Progenitor cell of endocrine pancreas (in vitro differentiated cells): Measurements from ENCODE around the gene ATP1A2. TPM values are rescaled to one million over a fixed set of nuclear protein-coding genes. Genes with fewer than 3 reads are reported as not detected.

ENCODE experiments used
- DNase-seq: peaks from one replicate; pipeline ENCODE4 v3.0.0; 2021; ENCODE audit warnings: low spot score; ENCODE audit not compliant: unreplicated experiment
- H3K27ac Mint-ChIP-seq: 2 replicates; pipeline ENCODE4 v1.8.0; 2021; ENCODE audit warnings: mild to moderate bottlenecking, moderate library complexity, mixed read lengths
- H3K27me3 Mint-ChIP-seq: 2 replicates; pipeline ENCODE4 v1.8.0; 2021; ENCODE audit warnings: mixed read lengths
- H3K36me3 Mint-ChIP-seq: 2 replicates; pipeline ENCODE4 v1.8.0; 2022; ENCODE audit warnings: mixed read lengths; ENCODE audit not compliant: insufficient read depth
- H3K4me1 Mint-ChIP-seq: 2 replicates; pipeline ENCODE4 v1.8.0; 2021; ENCODE audit warnings: low read depth, mixed read lengths
- H3K4me3 Mint-ChIP-seq: 2 replicates; pipeline ENCODE4 v1.8.0; 2021; ENCODE audit warnings: low read depth, mild to moderate bottlenecking, moderate library complexity, mixed read lengths
- H3K9me3 Mint-ChIP-seq: 2 replicates; pipeline ENCODE4 v1.8.0; 2021; ENCODE audit warnings: low read depth, mixed read lengths
- total RNA-seq: library from RNA; stranded (reverse); gene quantifications from 2 replicates; pipeline ENCODE4 v1.2.1, GENCODE V29; 2021
- TF ChIP-seq, protein P1 (sequence below): fragments of 200-600 bp; sonication (generic); IDR thresholded peaks from one replicate; pipeline ENCODE4 v1.5.0; 2021; ENCODE audit warnings: antibody characterized with exemption, mild to moderate bottlenecking; ENCODE audit not compliant: unreplicated experiment

ATP1A2 gene
- total RNA-seq, 1 donor from 2014 or later: not detected

DNA sequence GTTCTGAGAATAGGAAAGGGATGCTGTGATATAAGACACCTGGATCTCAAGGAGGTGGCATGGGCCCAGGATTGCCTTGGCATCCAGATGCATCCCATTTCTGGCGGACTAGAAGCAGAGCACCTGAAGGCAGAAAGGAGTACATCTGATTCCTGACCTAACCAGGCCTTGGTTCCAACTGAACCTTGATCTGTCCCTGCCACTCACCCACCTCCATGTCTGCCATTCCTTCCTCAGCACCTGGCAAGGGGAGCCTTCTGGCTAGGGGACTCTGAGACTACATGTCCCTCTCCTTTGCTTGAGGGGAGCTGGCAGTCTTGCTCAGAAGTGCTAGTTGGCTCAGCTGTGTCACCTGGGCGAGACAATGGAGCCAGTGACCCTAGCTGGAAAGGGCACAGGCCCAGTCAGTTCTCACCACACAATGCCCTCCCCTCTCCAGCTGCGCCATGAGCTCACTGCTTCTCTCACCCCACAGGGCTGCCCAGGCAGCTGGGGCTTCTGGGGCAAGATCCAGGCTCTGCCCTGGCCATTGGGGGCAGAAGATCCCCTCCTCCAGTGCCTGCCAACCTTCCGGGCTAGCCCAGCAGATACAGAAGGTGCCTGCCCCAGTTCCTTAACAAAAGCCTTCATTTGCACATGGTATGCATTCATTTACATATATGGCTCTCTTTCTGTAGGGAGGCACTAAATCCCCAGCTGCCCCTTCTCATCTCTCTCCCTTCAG, 20.0 kb upstream of the ATP1A2 start:
- TF ChIP-seq, protein P1, sequence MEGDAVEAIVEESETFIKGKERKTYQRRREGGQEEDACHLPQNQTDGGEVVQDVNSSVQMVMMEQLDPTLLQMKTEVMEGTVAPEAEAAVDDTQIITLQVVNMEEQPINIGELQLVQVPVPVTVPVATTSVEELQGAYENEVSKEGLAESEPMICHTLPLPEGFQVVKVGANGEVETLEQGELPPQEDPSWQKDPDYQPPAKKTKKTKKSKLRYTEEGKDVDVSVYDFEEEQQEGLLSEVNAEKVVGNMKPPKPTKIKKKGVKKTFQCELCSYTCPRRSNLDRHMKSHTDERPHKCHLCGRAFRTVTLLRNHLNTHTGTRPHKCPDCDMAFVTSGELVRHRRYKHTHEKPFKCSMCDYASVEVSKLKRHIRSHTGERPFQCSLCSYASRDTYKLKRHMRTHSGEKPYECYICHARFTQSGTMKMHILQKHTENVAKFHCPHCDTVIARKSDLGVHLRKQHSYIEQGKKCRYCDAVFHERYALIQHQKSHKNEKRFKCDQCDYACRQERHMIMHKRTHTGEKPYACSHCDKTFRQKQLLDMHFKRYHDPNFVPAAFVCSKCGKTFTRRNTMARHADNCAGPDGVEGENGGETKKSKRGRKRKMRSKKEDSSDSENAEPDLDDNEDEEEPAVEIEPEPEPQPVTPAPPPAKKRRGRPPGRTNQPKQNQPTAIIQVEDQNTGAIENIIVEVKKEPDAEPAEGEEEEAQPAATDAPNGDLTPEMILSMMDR: no peak
- Mint-ChIP-seq H3K4me3 (peak overlapping the region; percentile 50), H3K36me3 (no peaks in the 10 kb centered on the region)

GRCh38 chr1:160096274-160097116, 19.1 kb upstream of the ATP1A2 start:
- DNase-seq: no peak
- TF ChIP-seq, protein P1: no peak
- Mint-ChIP-seq H3K27me3 (peaks cover 5% of the 10 kb centered on the region), H3K36me3 (no peaks in the 10 kb centered on the region), H3K27ac (no peak overlapping the region), H3K4me3 (peak overlapping the region; percentile 79), H3K9me3 (no peaks in the 10 kb centered on the region), H3K4me1 (peaks cover 17% of the 10 kb centered on the region)

More for the DNA sequence above, 20.0 kb upstream of the ATP1A2 start:
- DNase-seq: no peak
- H3K4me1 Mint-ChIP-seq: peaks cover 14% of the 10 kb centered on the region
- no peaks in the 10 kb centered on the region for H3K9me3 Mint-ChIP-seq
- no peak overlapping the region for H3K27ac Mint-ChIP-seq
- peaks cover 5% of the 10 kb centered on the region for H3K27me3 Mint-ChIP-seq

DNA sequence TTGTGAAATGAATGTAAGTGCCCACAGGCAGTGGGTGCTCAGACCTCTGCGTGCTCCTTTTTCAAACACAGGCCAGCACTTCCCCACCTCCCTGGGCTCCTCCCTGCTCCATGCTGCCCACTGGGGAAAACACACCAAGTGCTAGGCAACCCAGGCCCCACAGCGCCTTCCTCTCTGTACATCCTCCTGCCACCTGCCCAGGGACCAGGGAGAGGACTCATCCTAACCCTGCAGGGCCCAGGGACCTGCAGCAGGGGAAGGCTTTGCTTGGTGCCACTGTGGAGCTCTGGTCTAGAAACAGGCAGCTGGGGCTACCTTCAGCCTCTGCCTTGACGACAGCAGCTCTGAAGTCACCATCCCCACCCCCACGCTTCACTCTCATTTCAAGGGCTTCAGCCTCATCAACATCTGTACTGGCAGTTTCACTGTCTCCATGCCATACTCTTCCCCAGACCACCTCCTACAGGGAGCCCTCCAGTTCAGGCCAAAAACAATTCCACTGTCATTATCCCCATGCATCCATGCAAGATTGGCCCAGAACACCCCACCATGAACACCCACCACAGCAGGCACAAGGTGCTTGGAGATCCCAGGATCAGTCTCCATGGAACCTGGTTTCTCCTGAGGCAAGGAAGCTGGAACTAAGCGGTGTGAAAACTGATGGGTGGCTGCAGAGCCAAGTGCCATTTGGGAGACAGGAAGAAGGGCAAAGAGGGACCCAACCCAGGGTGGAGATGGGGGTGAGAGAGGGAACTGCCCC, 18.2 kb upstream of the ATP1A2 start:
- no peak for DNase-seq
- peaks cover 18% of the 10 kb centered on the region for H3K4me1 Mint-ChIP-seq
- H3K4me3 Mint-ChIP-seq: peak overlapping the region; percentile 79
- TF ChIP-seq, protein P1: no peak
- H3K27me3 Mint-ChIP-seq: peaks cover 6% of the 10 kb centered on the region
- no peaks in the 10 kb centered on the region for H3K36me3 Mint-ChIP-seq
- H3K27ac Mint-ChIP-seq: peak overlapping the region; percentile 35
- H3K9me3 Mint-ChIP-seq: no peaks in the 10 kb centered on the region

DNA sequence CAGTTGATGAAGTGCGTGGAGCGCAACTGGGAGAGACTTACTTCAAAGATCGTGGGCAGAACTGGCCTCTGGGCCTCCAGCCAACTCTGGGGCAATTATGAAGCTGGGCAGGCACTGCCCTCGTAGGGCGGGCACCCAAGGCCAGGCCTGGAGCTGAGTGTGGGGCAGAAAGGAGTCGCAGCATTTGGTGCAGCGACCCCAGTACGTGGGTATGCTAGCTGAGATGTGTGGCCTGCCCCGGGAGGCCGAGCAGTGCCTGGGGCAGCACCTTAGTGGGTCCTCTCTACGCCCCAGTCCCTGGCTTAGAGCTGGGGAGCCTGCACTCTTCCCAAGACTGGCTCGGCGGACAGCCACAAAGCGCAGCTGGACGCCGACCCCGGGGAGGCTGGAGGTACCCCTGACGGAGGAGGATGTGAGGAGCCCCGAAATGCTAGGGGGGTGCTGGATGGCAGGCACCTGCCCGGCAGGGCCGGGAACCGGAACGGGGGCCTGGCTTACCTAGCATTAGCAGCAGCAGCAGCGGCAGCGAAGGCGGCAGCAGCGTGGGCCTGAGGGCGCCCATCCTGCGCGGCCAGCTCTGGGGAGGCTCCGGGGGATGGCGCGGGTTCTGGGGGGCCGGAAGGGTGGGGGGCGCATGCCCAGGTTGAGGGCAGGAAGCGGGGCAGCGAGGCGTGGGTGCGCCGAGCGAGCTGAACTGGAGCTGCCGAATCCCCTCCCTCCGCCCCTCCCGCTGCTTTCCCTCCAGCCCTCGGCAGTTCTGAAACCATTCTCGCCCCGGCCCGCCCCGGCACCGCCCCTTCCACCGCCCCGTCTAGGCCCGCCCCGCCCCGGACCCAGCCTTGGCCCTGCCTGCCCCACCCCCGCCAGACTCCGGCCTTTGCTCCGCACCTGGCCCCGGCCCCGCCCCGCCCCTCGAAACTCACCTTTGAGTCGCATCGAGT, 17.4 kb upstream of the ATP1A2 start, which contains the start of gene IGSF8:
Gene IGSF8, minus strand, starts transcription at position 709 of the 941 bp plus-strand sequence. Its CDS starts 147 bp downstream, at position 562.
- Mint-ChIP-seq H3K27ac (peak within 1 kb of the TSS; percentile 95), H3K27me3 (peaks cover 10% of the 10 kb centered on the region), H3K4me3 (peak within 1 kb of the TSS; percentile 79), H3K4me1 (peaks cover 19% of the 10 kb centered on the region), H3K36me3 (no peaks in the 10 kb centered on the region), H3K9me3 (no peaks in the 10 kb centered on the region)
- TF ChIP-seq, protein P1: no peak
- DNase-seq: peak; percentile 90
